Endometrium (tissue), 2 donors: ENCODE data around the gene CAPZA2.
"Not testable (repeated sequence)": the region's sequence is repeated elsewhere in the genome, so short reads cannot be mapped to it uniquely, and the experiment has no call there.

Experiments
- FAIRE-seq: peaks from 2 replicates; lab custom pipeline; 2012; peaks lifted over from hg19 to GRCh38; lab: Jason Lieb, UNC
- donor health status: control.
- donor health status: control.

The CAPZA2 gene

GRCh38 chr7:116920359-116920758 lies 58.0 kb downstream of the CAPZA2 start:
- FAIRE-seq = no peak

GRCh38 chr7:116922545-116922944 lies 60.2 kb downstream of the CAPZA2 start:
- FAIRE-seq = no peak

- no peak for FAIRE-seq
Observed at GRCh38 chr7:116924741-116925140, 62.4 kb downstream of the CAPZA2 start.

- FAIRE-seq = no peak
Observed at GRCh38 chr7:116929021-116929420, 66.6 kb downstream of the CAPZA2 start.

- peak; percentile 50 for FAIRE-seq
Observed at GRCh38 chr7:116929914-116930913, 67.8 kb downstream of the CAPZA2 start.

GRCh38 chr7:116932566-116932965 lies 70.2 kb downstream of the CAPZA2 start:
- no peak for FAIRE-seq

GRCh38 chr7:116933465-116933864 lies 71.1 kb downstream of the CAPZA2 start:
- FAIRE-seq = no peak

- no peak for FAIRE-seq
Observed at GRCh38 chr7:116934580-116934979, 72.2 kb downstream of the CAPZA2 start.

GRCh38 chr7:116936844-116937243 lies 74.5 kb downstream of the CAPZA2 start:
- FAIRE-seq = not testable (repeated sequence)

- FAIRE-seq = no peak
Observed at GRCh38 chr7:116938678-116939077, 76.3 kb downstream of the CAPZA2 start.

- no peak for FAIRE-seq
Observed at GRCh38 chr7:116940689-116941370, 78.4 kb downstream of the CAPZA2 start.

GRCh38 chr7:116942504-116942903 lies 80.1 kb downstream of the CAPZA2 start:
- FAIRE-seq = no peak

- FAIRE-seq = no peak
Observed at GRCh38 chr7:116948934-116949333, 86.5 kb downstream of the CAPZA2 start.

GRCh38 chr7:116949941-116950801 lies 87.8 kb downstream of the CAPZA2 start:
- no peak for FAIRE-seq

- no peak for FAIRE-seq
Observed at GRCh38 chr7:116950889-116951351, 88.5 kb downstream of the CAPZA2 start.

- FAIRE-seq = no peak
Observed at GRCh38 chr7:116951366-116952292, 89.2 kb downstream of the CAPZA2 start.

- peak; percentile 80 for FAIRE-seq
Observed at GRCh38 chr7:116952635-116953371, 90.4 kb downstream of the CAPZA2 start.

GRCh38 chr7:116953372-116953905 lies 91.1 kb downstream of the CAPZA2 start, which contains the start of gene ST7:
Gene ST7 (plus strand): TSS chr7:116953501. CDS start chr7:116953541, 40 bp downstream.
- FAIRE-seq = no peak

GRCh38 chr7:116953906-116954838 lies 91.8 kb downstream of the CAPZA2 start:
- FAIRE-seq = no peak
